HK-2 (cell line): ENCODE measurements around the gene EVI2A.
"Not testable (repeated sequence)": the region's sequence is repeated elsewhere in the genome, so short reads cannot be mapped to it uniquely, and the experiment has no call there.

Experiments used
- DNase-seq: peaks from one replicate; pipeline ENCODE4 v3.0.0-alpha.2; 2018; ENCODE audit not compliant: unreplicated experiment

The EVI2A gene

GRCh38 chr17:31321481-31321880, at the start of gene EVI2A:
TSS of gene EVI2A (minus strand) at chr17:31321622. CDS start at chr17:31319013, 2,609 bp downstream.
- DNase-seq = peak; percentile 34

DNA sequence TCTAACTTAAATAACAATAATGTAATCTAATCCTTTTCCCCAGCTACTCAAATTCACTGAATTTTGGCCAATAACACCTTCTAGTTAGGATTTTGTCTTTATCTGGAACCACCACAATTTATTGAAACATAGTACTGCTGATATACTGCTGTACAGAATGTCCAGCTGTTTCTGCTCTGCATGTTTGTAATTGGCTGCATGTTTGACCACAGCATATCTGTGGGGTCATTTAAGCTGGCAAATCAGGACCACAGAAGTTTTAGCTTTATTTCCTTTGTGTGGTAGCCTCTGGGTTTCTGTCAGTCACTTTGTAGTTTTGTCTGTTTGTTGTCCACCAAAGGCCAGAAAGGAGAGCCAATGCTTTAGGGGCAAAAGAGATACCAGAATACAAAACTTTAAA, 47.8 kb upstream of the EVI2A start:
- DNase-seq = no peak

GRCh38 chr17:31366088-31366487, 44.7 kb upstream of the EVI2A start:
- DNase-seq = no peak

GRCh38 chr17:31364012-31364411, 42.6 kb upstream of the EVI2A start:
- DNase-seq = no peak

GRCh38 chr17:31357839-31358394, 36.5 kb upstream of the EVI2A start:
- no peak for DNase-seq

DNA sequence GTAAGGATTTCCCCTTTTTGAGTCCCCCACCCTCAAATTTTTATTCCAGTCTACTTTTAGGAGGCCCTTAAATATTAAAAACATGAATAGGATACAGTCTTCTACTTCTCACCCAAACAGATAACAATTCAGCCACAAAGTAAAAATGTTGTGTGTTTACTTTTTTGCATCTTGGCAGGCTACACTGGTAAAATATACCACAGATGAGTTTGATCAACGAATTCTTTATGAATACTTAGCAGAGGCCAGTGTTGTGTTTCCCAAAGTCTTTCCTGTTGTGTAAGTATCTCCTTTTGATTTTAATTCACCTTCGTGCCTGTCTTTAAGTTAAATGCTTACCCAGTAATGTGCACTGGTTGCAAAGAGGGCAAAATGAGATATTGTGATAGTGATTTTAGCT, 35.7 kb upstream of the EVI2A start:
- no peak for DNase-seq

- no peak for DNase-seq
Measured at GRCh38 chr17:31355935-31356334, 34.5 kb upstream of the EVI2A start.

DNA sequence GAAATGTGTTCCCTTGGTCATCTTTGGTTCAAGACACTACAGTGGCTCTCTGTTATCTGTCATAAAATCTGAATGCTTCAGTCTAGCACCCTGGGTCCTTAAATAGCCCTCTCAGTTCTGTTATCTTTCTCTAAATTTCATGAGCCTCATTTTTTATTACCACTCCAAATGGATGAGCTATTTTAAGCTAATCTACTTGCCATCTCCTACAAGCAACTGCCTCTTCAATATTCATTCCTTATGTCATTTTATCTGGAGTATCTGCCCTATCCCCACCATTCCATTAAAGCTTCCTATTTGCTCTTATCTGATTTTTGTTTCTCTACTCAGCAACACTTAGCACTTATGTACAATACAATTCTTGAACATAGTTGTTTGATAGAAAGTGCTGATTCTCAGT, 28.0 kb upstream of the EVI2A start:
- no peak for DNase-seq

- DNase-seq = not testable (repeated sequence)
Measured at GRCh38 chr17:31345191-31345747, 23.8 kb upstream of the EVI2A start.

DNA sequence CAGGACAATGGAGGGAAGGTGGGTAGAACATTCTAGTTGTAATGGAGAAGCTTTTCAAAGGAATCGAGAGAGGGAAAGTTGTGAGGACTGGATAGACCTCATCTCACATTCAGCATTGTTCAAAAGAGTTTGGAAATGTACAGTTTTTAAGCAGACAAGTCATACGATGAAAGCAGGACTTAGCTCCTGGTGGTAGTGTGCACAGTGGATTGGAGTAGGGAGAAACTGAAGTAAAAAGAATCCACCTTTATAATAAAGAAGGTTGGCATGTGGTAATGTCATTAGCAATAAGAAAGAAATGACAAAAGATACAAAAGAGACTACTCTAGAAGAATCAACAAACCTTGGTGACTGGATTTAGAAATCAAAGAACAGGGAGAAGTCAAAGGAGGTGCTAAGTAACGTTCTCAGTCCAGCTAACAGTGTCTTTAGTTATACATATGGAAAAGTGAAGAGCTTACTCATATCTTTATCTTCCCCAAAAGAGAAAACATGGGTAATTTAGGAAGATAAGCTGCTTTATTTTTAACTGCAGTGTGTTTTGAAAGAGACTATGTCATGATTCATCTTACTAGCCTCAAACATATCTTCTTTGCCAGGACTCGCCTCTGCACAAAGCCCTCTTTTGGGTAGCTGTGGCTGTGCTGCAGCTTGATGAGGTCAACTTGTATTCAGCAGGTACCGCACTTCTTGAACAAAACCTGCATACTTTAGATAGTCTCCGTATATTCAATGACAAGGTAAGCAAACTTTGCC, 18.7 kb upstream of the EVI2A start:
- DNase-seq = no peak

- DNase-seq = no peak
Measured at GRCh38 chr17:31329221-31329620, 7.8 kb upstream of the EVI2A start.

DNA sequence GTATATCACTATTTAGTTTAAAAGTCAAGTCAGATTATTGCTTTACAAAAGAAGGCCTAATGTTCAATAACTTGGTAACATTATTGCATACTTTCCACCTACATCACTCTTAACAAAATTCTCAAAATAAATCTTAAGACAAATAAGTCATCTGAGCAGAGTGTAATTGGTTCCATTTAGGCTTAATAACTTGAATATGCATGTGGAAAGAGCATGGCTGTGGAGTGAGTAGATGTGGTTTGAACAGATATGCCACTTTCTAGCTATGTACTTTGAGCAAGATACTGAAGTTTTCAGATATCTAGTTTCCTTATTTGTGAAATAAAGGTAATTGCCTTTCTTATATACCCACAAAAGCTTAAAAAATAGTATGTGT, 6.7 kb upstream of the EVI2A start:
- DNase-seq = no peak

DNA sequence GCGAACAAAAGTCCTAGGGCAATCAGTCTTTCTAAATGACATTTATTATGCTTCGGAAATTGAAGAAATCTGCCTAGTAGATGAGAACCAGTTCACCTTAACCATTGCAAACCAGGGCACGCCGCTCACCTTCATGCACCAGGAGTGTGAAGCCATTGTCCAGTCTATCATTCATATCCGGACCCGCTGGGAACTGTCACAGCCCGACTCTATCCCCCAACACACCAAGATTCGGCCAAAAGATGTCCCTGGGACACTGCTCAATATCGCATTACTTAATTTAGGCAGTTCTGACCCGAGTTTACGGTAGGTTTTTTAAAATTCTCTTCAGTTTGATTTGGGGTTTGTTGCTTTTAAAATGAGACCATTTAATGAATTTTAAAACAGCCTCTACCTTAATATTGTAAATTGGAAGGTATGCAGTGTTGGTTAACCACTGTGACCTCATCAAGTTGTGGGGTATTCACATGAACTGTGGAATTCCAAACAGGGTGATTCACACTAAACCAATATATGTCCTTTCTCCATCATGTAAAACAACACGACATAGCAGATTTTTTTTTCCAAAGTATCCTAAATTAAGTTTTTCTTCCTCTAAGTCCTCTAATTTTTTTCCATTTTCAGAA, 6.2 kb upstream of the EVI2A start:
- peak; percentile 59 for DNase-seq

- no peak for DNase-seq
Measured at GRCh38 chr17:31323551-31323950, 2.1 kb upstream of the EVI2A start.

- no peak for DNase-seq
Measured at GRCh38 chr17:31321966-31322365, 544 bp upstream of the EVI2A start.

DNA sequence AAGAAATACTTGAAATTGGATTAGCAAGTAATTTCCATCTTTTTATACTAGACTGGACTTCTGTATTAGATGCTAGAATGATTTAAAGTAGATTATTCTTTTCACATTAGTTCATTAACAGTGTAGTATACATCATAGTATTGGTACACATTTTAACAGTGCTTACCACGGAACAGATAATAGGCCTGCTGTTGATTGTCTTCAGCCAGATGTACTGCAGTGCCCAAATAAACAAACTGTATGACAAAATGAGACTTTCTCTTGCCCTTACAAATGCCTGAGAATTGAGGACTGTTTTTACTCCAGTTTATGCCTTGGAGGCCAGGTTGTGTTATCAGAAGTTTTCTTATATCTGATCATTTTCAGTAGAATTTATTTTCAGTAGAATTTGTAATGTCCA, 631 bp downstream of the EVI2A start:
- DNase-seq = no peak

GRCh38 chr17:31320241-31320640, 1.2 kb downstream of the EVI2A start:
- DNase-seq = no peak

GRCh38 chr17:31318851-31319661, 2.4 kb downstream of the EVI2A start:
- no peak for DNase-seq

- no peak for DNase-seq
Measured at GRCh38 chr17:31318298-31318801, 3.1 kb downstream of the EVI2A start.

DNA sequence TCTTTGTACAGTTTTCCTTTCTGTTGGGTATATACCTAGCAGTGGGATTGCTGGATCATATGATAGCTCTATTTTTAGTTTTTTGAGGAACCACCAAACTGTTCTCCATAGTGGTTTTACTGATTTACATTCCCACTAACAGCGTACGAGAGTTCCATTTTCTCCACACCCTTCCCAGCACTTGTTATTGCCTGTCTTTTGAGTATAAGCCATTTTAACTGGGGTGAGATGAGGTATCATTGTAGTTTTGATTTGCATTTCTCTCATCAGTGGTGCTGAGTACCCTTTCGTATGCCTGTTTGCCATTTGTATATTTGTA, 6.7 kb downstream of the EVI2A start:
- no peak for DNase-seq

DNA sequence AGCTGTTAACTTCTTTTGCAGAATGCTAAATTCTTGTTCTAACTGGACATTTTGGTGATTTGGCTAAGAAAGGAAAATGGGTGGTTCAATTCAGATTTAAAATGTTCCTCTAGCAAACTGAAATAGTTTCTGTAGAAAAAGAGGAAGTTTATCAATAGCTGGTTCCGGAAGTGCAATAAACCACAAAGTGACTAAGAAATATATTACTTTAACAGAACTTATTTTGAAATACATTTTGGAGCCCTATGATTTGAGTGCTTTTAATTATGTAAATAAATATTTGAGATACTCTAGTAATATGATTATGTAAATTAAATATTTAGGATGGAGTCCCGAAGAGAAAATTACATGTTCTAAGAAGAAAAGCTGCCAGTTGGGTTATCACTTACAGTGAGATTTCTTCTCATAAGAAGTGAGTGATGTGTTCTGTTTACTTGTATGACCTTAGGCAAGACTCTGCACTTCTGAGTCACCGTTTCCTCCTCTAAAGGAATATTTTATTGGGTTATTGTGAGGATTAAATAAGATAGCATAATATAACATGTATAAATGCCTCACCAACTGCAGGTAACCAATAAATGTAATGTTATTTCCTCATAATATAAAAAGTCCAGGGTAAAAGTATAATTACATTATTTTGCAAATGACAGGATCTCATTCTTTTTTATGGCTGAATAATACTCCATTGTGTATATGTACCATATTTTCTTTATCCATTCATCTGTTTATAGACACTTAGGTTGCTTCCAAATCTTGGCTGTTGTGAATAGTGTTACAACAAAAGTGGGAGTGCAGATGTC, 7.2 kb downstream of the EVI2A start, which contains the start of gene EVI2B:
Gene EVI2B (minus strand): TSS at position 73 of the 800 bp plus-strand sequence. CDS start 8,445 bp downstream, outside the sequence.
- no peak for DNase-seq
